HEK293 (cell line): ENCODE measurements around the gene MTARC2.

Experiments
- CTCF ChIA-PET: fragments of 350-600 bp; formaldehyde crosslinking; extraction: SDS; loops from one replicate; lab custom pipeline; 2021; ENCODE audit warnings: antibody characterized with exemption; lab: Yijun Ruan, JAX
- POLR2A ChIA-PET: fragments of 300-600 bp; formaldehyde crosslinking; extraction: SDS; loops from one replicate; lab custom pipeline; 2020; ENCODE audit warnings: antibody characterized with exemption, inconsistent platforms; lab: Yijun Ruan, JAX
- H3K27ac ChIP-seq: fragments of 200-500 bp; sonication (Bioruptor generic); 2 replicates; pipeline ENCODE4 v1.5.1; 2014; ENCODE audit warnings: low read depth, low read length, control low read depth, inconsistent platforms; ENCODE audit errors: extremely low read depth
- H3K36me3 ChIP-seq, 2 experiments: fragments of 200-500 bp in 1 of 2; sonication (Bioruptor generic) in 1 of 2; 1 replicate in 1 of 2; 2 replicates in 1 of 2; pipeline ENCODE4 v1.5.1; 2014 to 2017; ENCODE audit warnings: inconsistent platforms in 2 of 2, low read length in 2 of 2; ENCODE audit not compliant: control insufficient read depth in 2 of 2, insufficient read depth in 1 of 2
- H3K4me1 ChIP-seq: fragments of 200-500 bp; sonication (Bioruptor generic); 2 replicates; pipeline ENCODE4 v1.5.1; 2014; ENCODE audit warnings: mild to moderate bottlenecking, low read length, inconsistent platforms; ENCODE audit not compliant: control insufficient read depth, insufficient read depth
- H3K4me3 ChIP-seq: 2 replicates; pipeline ENCODE4 v1.5.1; 2011; ENCODE audit warnings: low read depth, mild to moderate bottlenecking, control low read depth, low read length, moderate library complexity
- H3K9me3 ChIP-seq: fragments of 200-500 bp; sonication (Bioruptor generic); 2 replicates; pipeline ENCODE4 v1.5.1; 2014; ENCODE audit warnings: low read depth, low read length, inconsistent platforms; ENCODE audit not compliant: control insufficient read depth, insufficient read depth
- KLF7 ChIP-seq: fragments of 450-650 bp; formaldehyde crosslinking; IDR thresholded peaks from 2 replicates; pipeline ENCODE4 v1.5.1; 2016; ENCODE audit warnings: missing biosample characterization, missing genetic modification characterization, borderline replicate concordance
- MYNN ChIP-seq: fragments of 450-650 bp; formaldehyde crosslinking; IDR thresholded peaks from 2 replicates; pipeline ENCODE4 v1.5.1; 2016; ENCODE audit warnings: missing biosample characterization, missing genetic modification characterization, borderline replicate concordance
- RBAK ChIP-seq: fragments of 450-650 bp; formaldehyde crosslinking; IDR thresholded peaks from 2 replicates; pipeline ENCODE4 v1.5.1; 2016; ENCODE audit warnings: missing biosample characterization, missing genetic modification characterization
- REPIN1 ChIP-seq: fragments of 450-650 bp; formaldehyde crosslinking; IDR thresholded peaks from 2 replicates; pipeline ENCODE4 v1.5.1; 2017; ENCODE audit warnings: missing biosample characterization, missing genetic modification characterization, low read depth
- ZBTB17 ChIP-seq: fragments of 450-650 bp; formaldehyde crosslinking; IDR thresholded peaks from 2 replicates; pipeline ENCODE4 v1.5.1; 2016; ENCODE audit warnings: missing biosample characterization, missing genetic modification characterization
- ZFHX2 ChIP-seq: fragments of 450-650 bp; formaldehyde crosslinking; conservative IDR thresholded peaks from 2 replicates; pipeline ENCODE4 v1.5.1; 2016; ENCODE audit warnings: missing biosample characterization, missing genetic modification characterization
- ZFP69B ChIP-seq: fragments of 450-650 bp; formaldehyde crosslinking; IDR thresholded peaks from 2 replicates; pipeline ENCODE4 v1.5.1; 2016; ENCODE audit warnings: missing biosample characterization, missing genetic modification characterization
- ZNF121 ChIP-seq: fragments of 450-650 bp; formaldehyde crosslinking; IDR thresholded peaks from 2 replicates; pipeline ENCODE4 v1.5.1; 2016; ENCODE audit warnings: missing biosample characterization, missing genetic modification characterization
- ZNF155 ChIP-seq: fragments of 450-650 bp; formaldehyde crosslinking; IDR thresholded peaks from 2 replicates; pipeline ENCODE4 v1.5.1; 2016; ENCODE audit warnings: missing biosample characterization, missing genetic modification characterization
- ZNF214 ChIP-seq: fragments of 450-650 bp; formaldehyde crosslinking; IDR thresholded peaks from 2 replicates; pipeline ENCODE4 v1.5.1; 2017; ENCODE audit warnings: missing biosample characterization, mild to moderate bottlenecking, missing genetic modification characterization, borderline replicate concordance
- ZNF23 ChIP-seq: fragments of 450-650 bp; formaldehyde crosslinking; IDR thresholded peaks from 2 replicates; pipeline ENCODE4 v1.5.1; 2016; ENCODE audit warnings: missing biosample characterization, missing genetic modification characterization, borderline replicate concordance
- ZNF248 ChIP-seq: fragments of 450-650 bp; formaldehyde crosslinking; IDR thresholded peaks from 2 replicates; pipeline ENCODE4 v1.5.1; 2017; ENCODE audit warnings: missing biosample characterization, missing genetic modification characterization
- ZNF416 ChIP-seq: fragments of 450-650 bp; formaldehyde crosslinking; IDR thresholded peaks from 2 replicates; pipeline ENCODE4 v1.5.1; 2016; ENCODE audit warnings: missing biosample characterization, missing genetic modification characterization
- ZNF48 ChIP-seq: fragments of 450-650 bp; formaldehyde crosslinking; IDR thresholded peaks from 2 replicates; pipeline ENCODE4 v1.5.1; 2016; ENCODE audit warnings: missing biosample characterization, missing genetic modification characterization
- ZNF501 ChIP-seq: fragments of 450-650 bp; formaldehyde crosslinking; IDR thresholded peaks from 2 replicates; pipeline ENCODE4 v1.5.1; 2016; ENCODE audit warnings: missing biosample characterization, missing genetic modification characterization
- ZNF521 ChIP-seq: fragments of 450-650 bp; formaldehyde crosslinking; IDR thresholded peaks from 2 replicates; pipeline ENCODE4 v1.5.1; 2017; ENCODE audit warnings: missing biosample characterization, mild to moderate bottlenecking, missing genetic modification characterization
- ZNF544 ChIP-seq: fragments of 450-650 bp; formaldehyde crosslinking; IDR thresholded peaks from 2 replicates; pipeline ENCODE4 v1.5.0; 2017; ENCODE audit warnings: missing biosample characterization, missing genetic modification characterization
- ZNF548 ChIP-seq: fragments of 450-650 bp; formaldehyde crosslinking; IDR thresholded peaks from 2 replicates; pipeline ENCODE4 v1.5.1; 2016; ENCODE audit warnings: missing biosample characterization, missing genetic modification characterization
- ZNF571 ChIP-seq: fragments of 450-650 bp; formaldehyde crosslinking; IDR thresholded peaks from 2 replicates; pipeline ENCODE4 v1.5.0; 2017; ENCODE audit warnings: missing biosample characterization, missing genetic modification characterization
- ZNF664 ChIP-seq: fragments of 450-650 bp; formaldehyde crosslinking; IDR thresholded peaks from 2 replicates; pipeline ENCODE4 v1.5.1; 2016; ENCODE audit warnings: missing biosample characterization, missing genetic modification characterization
- ZNF791 ChIP-seq: fragments of 450-650 bp; formaldehyde crosslinking; IDR thresholded peaks from 2 replicates; pipeline ENCODE4 v1.5.1; 2016; ENCODE audit warnings: missing biosample characterization, missing genetic modification characterization
- ZNF792 ChIP-seq: fragments of 450-650 bp; formaldehyde crosslinking; IDR thresholded peaks from 2 replicates; pipeline ENCODE4 v1.5.1; 2016; ENCODE audit warnings: missing biosample characterization, missing genetic modification characterization
- TF ChIP-seq, protein P1 (sequence below): fragments of 450-650 bp; formaldehyde crosslinking; IDR thresholded peaks from 2 replicates; pipeline ENCODE4 v1.5.0; 2017; ENCODE audit warnings: missing biosample characterization, missing genetic modification characterization, borderline replicate concordance

MTARC2 gene

DNA sequence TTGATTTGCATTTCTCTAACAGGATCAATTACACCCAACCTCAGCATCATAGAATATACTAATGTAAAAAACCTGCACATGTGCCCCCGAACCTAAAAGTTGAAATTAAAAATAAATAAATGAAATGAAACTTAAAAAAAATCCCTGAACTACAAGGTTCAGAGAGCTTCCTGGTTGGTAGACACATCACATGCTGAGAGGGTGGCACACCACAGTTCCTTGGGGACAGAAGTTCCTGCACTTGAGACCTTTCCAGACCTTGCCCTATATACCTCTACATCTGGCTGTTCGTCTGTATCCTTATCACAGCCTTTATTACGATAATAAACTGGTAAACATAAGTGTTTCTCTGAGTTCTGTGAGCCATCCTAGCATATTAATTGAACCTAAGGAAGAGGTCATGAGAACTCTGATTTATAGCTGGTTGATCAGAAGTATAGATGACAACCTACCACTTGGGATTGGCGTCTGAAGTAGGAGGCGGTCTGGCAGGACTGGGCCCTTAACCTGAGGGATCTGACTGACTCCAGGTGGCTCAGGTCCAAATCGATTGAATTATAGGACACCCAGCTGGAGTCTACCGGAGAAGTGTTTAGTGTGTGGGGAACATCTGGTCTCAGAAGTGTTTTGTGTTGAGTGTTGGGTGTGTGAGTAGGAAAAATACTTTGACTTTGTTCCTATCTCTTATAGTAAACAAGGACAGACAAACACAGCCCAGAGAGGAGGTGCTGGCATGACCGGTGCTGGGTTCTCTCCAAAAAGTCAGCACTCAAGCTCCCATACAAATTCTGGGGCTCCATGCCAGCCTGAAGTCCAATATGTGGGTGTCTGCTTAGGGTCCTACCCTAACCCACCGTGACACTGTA is 39.0 kb upstream of the MTARC2 start:
- H3K4me3 ChIP-seq: no peak overlapping the region
- TF ChIP-seq ZNF521 (no peak), ZNF791 (tag by site-specific recombination) (no peak), ZNF48 (tag by site-specific recombination) (no peak)
- no peaks in the 10 kb centered on the region for H3K9me3 ChIP-seq
- H3K27ac ChIP-seq: no peak overlapping the region
- ChIA-PET POLR2A (no interaction called here), CTCF (no interaction called here)
- no peaks in the 10 kb centered on the region for H3K36me3 ChIP-seq
- H3K4me1 ChIP-seq: no peaks in the 10 kb centered on the region

DNA sequence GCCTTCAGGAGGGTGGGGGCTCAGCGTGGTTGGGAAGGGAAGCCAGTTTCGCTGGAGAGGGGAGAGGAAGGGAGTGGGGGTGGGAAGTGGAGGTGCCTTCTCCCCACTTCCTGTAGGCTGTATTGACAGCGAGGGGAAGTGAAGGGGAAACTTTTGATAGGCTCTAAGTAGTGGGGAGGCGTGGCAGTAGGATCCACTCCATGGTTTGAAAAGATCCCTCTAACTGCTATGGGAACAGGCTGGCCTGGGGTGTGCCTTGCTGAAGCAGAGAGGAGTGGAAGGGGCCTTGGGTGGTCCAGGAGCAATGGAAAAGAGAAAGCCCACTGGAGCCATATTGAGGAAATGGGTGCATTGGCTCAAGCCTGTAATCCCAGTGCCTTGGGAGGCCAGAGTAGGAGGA is 37.8 kb upstream of the MTARC2 start:
- no peaks in the 10 kb centered on the region for H3K36me3 ChIP-seq
- no peaks in the 10 kb centered on the region for H3K9me3 ChIP-seq
- no peak for TF ChIP-seq ZNF248 (tag by site-specific recombination)
- TF ChIP-seq ZNF548 (tag by site-specific recombination): no peak
- TF ChIP-seq ZNF571 (tag by site-specific recombination): no peak
- no peak for TF ChIP-seq MYNN (tag by site-specific recombination)
- no peak overlapping the region for H3K27ac ChIP-seq
- POLR2A ChIA-PET: no interaction called here
- CTCF ChIA-PET: no interaction called here
- no peak overlapping the region for H3K4me3 ChIP-seq
- H3K4me1 ChIP-seq: no peaks in the 10 kb centered on the region

DNA sequence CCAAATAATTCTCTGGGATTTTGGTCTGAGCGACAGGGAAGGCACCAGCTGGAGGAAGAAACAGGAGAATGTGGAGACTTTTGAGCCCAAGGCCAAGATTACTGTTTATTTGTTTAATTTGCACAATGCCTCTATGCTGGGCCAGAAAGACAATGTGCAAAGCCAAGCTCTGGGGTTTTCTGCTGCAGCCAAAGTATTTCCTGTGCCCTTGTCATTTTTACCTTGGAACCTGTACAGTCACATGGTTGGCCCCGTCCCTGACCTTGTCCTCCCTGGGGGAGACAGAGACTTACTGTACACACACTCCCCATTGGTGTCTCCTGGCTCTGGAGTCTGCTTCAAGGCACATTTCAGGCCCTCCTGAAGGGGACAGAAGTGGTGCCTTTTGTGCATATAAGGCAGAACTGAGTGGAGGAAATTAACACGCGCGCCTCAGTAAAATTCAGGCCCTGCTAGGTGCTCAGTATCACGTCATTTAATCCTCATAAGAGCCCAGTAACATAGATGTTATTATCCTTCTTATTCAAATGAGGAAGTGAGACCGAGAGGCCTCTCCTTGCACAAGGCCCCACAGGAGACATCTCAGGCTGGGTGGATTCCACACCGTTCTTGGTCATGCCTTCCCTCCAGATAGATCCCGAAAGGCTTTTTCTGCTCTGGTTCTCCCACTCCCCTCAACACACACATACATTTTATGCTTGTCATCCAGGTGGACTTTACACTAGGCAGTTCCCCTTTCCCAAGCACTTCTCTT is 36.9 kb upstream of the MTARC2 start:
- Histone ChIP-seq H3K9me3 (no peaks in the 10 kb centered on the region), H3K27ac (no peak overlapping the region), H3K4me3 (no peak overlapping the region), H3K4me1 (no peaks in the 10 kb centered on the region), H3K36me3 (no peaks in the 10 kb centered on the region)
- ChIA-PET POLR2A (no interaction called here), CTCF (no interaction called here)
- TF ChIP-seq ZNF155 (tag by site-specific recombination) (no peak), ZNF214 (tag by site-specific recombination) (no peak), ZNF792 (tag by site-specific recombination) (no peak), ZNF416 (tag by site-specific recombination) (no peak), MYNN (tag by site-specific recombination) (no peak), ZNF664 (tag by site-specific recombination) (no peak), ZNF501 (tag by site-specific recombination) (no peak), ZNF121 (tag by site-specific recombination) (no peak), ZFHX2 (no peak), ZFP69B (no peak), RBAK (tag by site-specific recombination) (no peak), ZNF23 (tag by site-specific recombination) (no peak), ZNF544 (tag by site-specific recombination) (no peak), KLF7 (tag by site-specific recombination) (no peak), REPIN1 (tag by site-specific recombination) (no peak), ZBTB17 (tag by site-specific recombination) (no peak)
- TF ChIP-seq, protein P1, sequence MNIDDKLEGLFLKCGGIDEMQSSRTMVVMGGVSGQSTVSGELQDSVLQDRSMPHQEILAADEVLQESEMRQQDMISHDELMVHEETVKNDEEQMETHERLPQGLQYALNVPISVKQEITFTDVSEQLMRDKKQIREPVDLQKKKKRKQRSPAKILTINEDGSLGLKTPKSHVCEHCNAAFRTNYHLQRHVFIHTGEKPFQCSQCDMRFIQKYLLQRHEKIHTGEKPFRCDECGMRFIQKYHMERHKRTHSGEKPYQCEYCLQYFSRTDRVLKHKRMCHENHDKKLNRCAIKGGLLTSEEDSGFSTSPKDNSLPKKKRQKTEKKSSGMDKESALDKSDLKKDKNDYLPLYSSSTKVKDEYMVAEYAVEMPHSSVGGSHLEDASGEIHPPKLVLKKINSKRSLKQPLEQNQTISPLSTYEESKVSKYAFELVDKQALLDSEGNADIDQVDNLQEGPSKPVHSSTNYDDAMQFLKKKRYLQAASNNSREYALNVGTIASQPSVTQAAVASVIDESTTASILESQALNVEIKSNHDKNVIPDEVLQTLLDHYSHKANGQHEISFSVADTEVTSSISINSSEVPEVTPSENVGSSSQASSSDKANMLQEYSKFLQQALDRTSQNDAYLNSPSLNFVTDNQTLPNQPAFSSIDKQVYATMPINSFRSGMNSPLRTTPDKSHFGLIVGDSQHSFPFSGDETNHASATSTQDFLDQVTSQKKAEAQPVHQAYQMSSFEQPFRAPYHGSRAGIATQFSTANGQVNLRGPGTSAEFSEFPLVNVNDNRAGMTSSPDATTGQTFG (tag by site-specific recombination): no peak
- TF ChIP-seq, all 188 proteins: peak for 0
